Neural cell (in vitro differentiated cells): ENCODE results near the gene SACM1L. TPM values are rescaled to one million over a fixed set of nuclear protein-coding genes. Genes with fewer than 3 reads are reported as not detected.

Source experiments
- H2AFZ ChIP-seq: fragments of 200-600, 300-800 bp; sonication (generic), shearing (Covaris generic); 2 replicates; pipeline ENCODE4 v1.6.0; 2014; ENCODE audit warnings: low read depth, mild to moderate bottlenecking, antibody characterized with exemption, low read length, moderate library complexity
- H3F3A ChIP-seq: fragments of 200-600 bp; shearing (Covaris generic); 2 replicates; pipeline ENCODE4 v1.6.1; 2016; ENCODE audit warnings: mild to moderate bottlenecking, moderate library complexity, mixed read lengths, antibody characterized with exemption, low read length; ENCODE audit not compliant: insufficient read depth, poor library complexity, severe bottlenecking
- H3K27ac ChIP-seq: fragments of 200-600, 300-800 bp; sonication (generic), shearing (Covaris generic); 2 replicates; pipeline ENCODE4 v1.5.1; 2014; ENCODE audit warnings: mild to moderate bottlenecking, low read length, moderate library complexity
- H3K27me3 ChIP-seq: fragments of 300-800, 200-600 bp; sonication (generic), shearing (Covaris generic); 2 replicates; pipeline ENCODE4 v1.6.0; 2014; ENCODE audit warnings: mild to moderate bottlenecking, low read depth, low read length, moderate library complexity; ENCODE audit not compliant: insufficient read depth
- H3K36me3 ChIP-seq: fragments of 300-800, 200-600 bp; sonication (generic), shearing (Covaris generic); 2 replicates; pipeline ENCODE4 v1.5.1; 2014; ENCODE audit warnings: mild to moderate bottlenecking, antibody characterized with exemption, low read length, moderate library complexity; ENCODE audit not compliant: insufficient read depth
- H3K4me2 ChIP-seq: fragments of 300-800, 200-600 bp; sonication (generic), shearing (Covaris generic); 2 replicates; pipeline ENCODE4 v1.6.0; 2014; ENCODE audit warnings: mild to moderate bottlenecking, low read length
- H3K4me3 ChIP-seq: fragments of 300-800, 200-600 bp; sonication (generic), shearing (Covaris generic); 2 replicates; pipeline ENCODE4 v1.5.1; 2014; ENCODE audit warnings: mild to moderate bottlenecking, low read length, moderate library complexity
- H3K79me2 ChIP-seq: fragments of 200-600 bp; shearing (Covaris generic); replicated peaks from 2 replicates; pipeline ENCODE4 v1.6.0; 2014; ENCODE audit warnings: mild to moderate bottlenecking, low read length, moderate library complexity; ENCODE audit not compliant: insufficient read depth
- H3K9ac ChIP-seq: fragments of 300-800, 200-600 bp; sonication (generic), shearing (Covaris generic); 2 replicates; pipeline ENCODE4 v1.6.1; 2016; ENCODE audit warnings: mild to moderate bottlenecking, low read length, mixed read lengths
- H3K9me2 ChIP-seq: fragments of 200-600 bp; shearing (Covaris generic); 2 replicates; pipeline ENCODE4 v1.6.1; 2016; ENCODE audit warnings: mild to moderate bottlenecking, low read length, mixed read lengths; ENCODE audit not compliant: insufficient read depth
- H3K9me3 ChIP-seq: fragments of 200-600, 300-800 bp; sonication (generic), shearing (Covaris generic); 2 replicates; pipeline ENCODE4 v1.6.1; 2016; ENCODE audit warnings: mild to moderate bottlenecking, mixed run types, low read length, moderate library complexity, mixed read lengths
- H4K20me1 ChIP-seq: fragments of 200-600 bp; shearing (Covaris generic); 2 replicates; pipeline ENCODE4 v1.6.1; 2016; ENCODE audit warnings: mild to moderate bottlenecking, mixed run types; ENCODE audit not compliant: insufficient read depth
- CTCF ChIP-seq: fragments of 450-650 bp; IDR thresholded peaks from 2 replicates; pipeline ENCODE4 v1.5.1; 2014; ENCODE audit warnings: antibody characterized with exemption, mild to moderate bottlenecking, moderate library complexity; ENCODE audit not compliant: poor library complexity, severe bottlenecking
- EP300 ChIP-seq: fragments of 450-650 bp; conservative IDR thresholded peaks from 2 replicates; pipeline ENCODE4 v1.6.1; 2014; ENCODE audit warnings: antibody characterized with exemption, mild to moderate bottlenecking, moderate library complexity; ENCODE audit not compliant: poor library complexity, severe bottlenecking
- EZH2 ChIP-seq: fragments of 200-600, 300-800 bp; shearing (Covaris generic), sonication (generic); IDR thresholded peaks from 2 replicates; pipeline ENCODE4 v1.6.1; 2014; ENCODE audit warnings: antibody characterized with exemption, low read length, borderline replicate concordance, mild to moderate bottlenecking; ENCODE audit not compliant: insufficient read depth, poor library complexity, severe bottlenecking
- MXI1 ChIP-seq: fragments of 450-650 bp; conservative IDR thresholded peaks from 2 replicates; pipeline ENCODE4 v1.6.1; 2014; ENCODE audit warnings: antibody characterized with exemption, mild to moderate bottlenecking; ENCODE audit not compliant: poor library complexity, severe bottlenecking
- POLR2AphosphoS5 ChIP-seq: IDR thresholded peaks from 2 replicates; pipeline ENCODE4 v1.6.1; 2012
- RAD21 ChIP-seq: fragments of 450-650 bp; conservative IDR thresholded peaks from 2 replicates; pipeline ENCODE4 v1.6.1; 2014; ENCODE audit warnings: antibody characterized with exemption, mild to moderate bottlenecking, moderate library complexity
- REST ChIP-seq: IDR thresholded peaks from 2 replicates; pipeline ENCODE4 v1.6.1; 2012; ENCODE audit warnings: borderline replicate concordance
- SMC3 ChIP-seq: fragments of 450-650 bp; conservative IDR thresholded peaks from 2 replicates; pipeline ENCODE4 v1.6.1; 2014; ENCODE audit warnings: antibody characterized with exemption, mild to moderate bottlenecking, moderate library complexity; ENCODE audit not compliant: poor library complexity
- TAF1 ChIP-seq: IDR thresholded peaks from 2 replicates; pipeline ENCODE4 v1.6.1; 2012; ENCODE audit warnings: low read depth
- polyA plus RNA-seq: library from polyadenylated mRNA; depleted of rRNA; stranded (reverse); fragments of >200 nt; gene quantifications from 2 replicates; pipeline ENCODE4 v1.2.3, GENCODE V29; 2014

SACM1L gene
- polyA plus RNA-seq, 1 donor from 2014 or later: 66.2 TPM

GRCh38 chr3:45691842-45692241 is 2.6 kb downstream of the SACM1L start:
- Histone ChIP-seq H3K4me2 (peak overlapping the region; percentile 97), H3K36me3 (no peaks in the 10 kb centered on the region), H4K20me1 (peaks cover 3% of the 10 kb centered on the region), H2AFZ (no peak overlapping the region), H3K27ac (no peak overlapping the region), H3K9ac (no peak overlapping the region), H3F3A (peaks cover 16% of the 10 kb centered on the region), H3K9me2 (no peaks in the 10 kb centered on the region), H3K9me3 (no peaks in the 10 kb centered on the region), H3K79me2 (peaks cover 62% of the 10 kb centered on the region), H3K4me3 (peak overlapping the region; percentile 91), H3K27me3 (no peaks in the 10 kb centered on the region)
- no peak for TF ChIP-seq TAF1
- no peak for TF ChIP-seq RAD21
- no peak for TF ChIP-seq REST
- TF ChIP-seq MXI1: no peak
- no peak for TF ChIP-seq EP300
- no peak for TF ChIP-seq SMC3
- no peak for TF ChIP-seq CTCF
- TF ChIP-seq POLR2AphosphoS5: no peak
- TF ChIP-seq EZH2: no peak

GRCh38 chr3:45692866-45693265 is 3.7 kb downstream of the SACM1L start:
- peaks cover 3% of the 10 kb centered on the region for H4K20me1 ChIP-seq
- TF ChIP-seq TAF1 (no peak), MXI1 (no peak), EZH2 (no peak), REST (no peak), POLR2AphosphoS5 (no peak), CTCF (no peak), EP300 (no peak), SMC3 (no peak), RAD21 (no peak)
- H3K79me2 ChIP-seq: peaks cover 65% of the 10 kb centered on the region
- H3K9ac ChIP-seq: no peak overlapping the region
- H3K9me3 ChIP-seq: no peaks in the 10 kb centered on the region
- H3K36me3 ChIP-seq: no peaks in the 10 kb centered on the region
- no peak overlapping the region for H3K4me2 ChIP-seq
- no peak overlapping the region for H3K4me3 ChIP-seq
- H3K9me2 ChIP-seq: no peaks in the 10 kb centered on the region
- peaks cover 13% of the 10 kb centered on the region for H3F3A ChIP-seq
- no peak overlapping the region for H2AFZ ChIP-seq
- no peak overlapping the region for H3K27ac ChIP-seq
- no peaks in the 10 kb centered on the region for H3K27me3 ChIP-seq
